Endothelial cell of umbilical vein (primary cell): ENCODE results near the gene AGPS.

Experiments
- EZH2 ChIP-seq: IDR thresholded peaks from 2 replicates; pipeline ENCODE4 v1.6.1; 2012; ENCODE audit warnings: borderline replicate concordance, low read depth, mild to moderate bottlenecking, moderate library complexity, low read length, inconsistent platforms; ENCODE audit not compliant: severe bottlenecking
- POLR2A ChIP-seq: IDR thresholded peaks from 2 replicates; pipeline ENCODE4 v1.6.1; 2012; ENCODE audit warnings: low read depth, mild to moderate bottlenecking, control low read depth, low read length
- TF ChIP-seq, protein P1 (sequence below), 2 donors: IDR thresholded peaks; 1 replicate in 1 of 2; 2 replicates in 1 of 2; pipeline ENCODE4 v1.5.1; 2011; ENCODE audit warnings: low read length in 2 of 2, mild to moderate bottlenecking in 2 of 2, moderate library complexity in 2 of 2, control low read depth in 1 of 2, inconsistent platforms in 1 of 2, low read depth in 1 of 2; ENCODE audit not compliant: insufficient read depth in 1 of 2; ENCODE audit errors: extremely low read depth in 1 of 2

DNA sequence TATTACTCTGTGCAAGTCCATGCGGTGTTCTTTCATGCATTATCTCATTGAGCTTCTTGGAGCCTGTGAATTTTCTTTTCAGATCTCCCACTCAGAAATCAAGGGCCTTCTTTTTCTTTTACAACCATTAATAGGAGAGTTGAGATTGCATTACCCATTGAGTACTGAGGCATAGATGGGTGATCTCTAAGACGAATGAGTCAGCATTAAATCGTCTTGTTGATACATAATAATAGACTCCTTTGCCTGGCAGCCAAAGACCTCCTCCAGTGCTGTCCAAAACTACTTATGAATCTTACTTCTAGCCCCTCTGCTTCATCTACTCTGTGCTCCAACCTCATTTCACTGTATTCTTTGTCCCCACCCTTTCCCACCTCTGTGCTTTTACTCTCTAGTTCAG lies 180.5 kb downstream of the AGPS start:
- no peak for TF ChIP-seq POLR2A
- TF ChIP-seq, protein P1, sequence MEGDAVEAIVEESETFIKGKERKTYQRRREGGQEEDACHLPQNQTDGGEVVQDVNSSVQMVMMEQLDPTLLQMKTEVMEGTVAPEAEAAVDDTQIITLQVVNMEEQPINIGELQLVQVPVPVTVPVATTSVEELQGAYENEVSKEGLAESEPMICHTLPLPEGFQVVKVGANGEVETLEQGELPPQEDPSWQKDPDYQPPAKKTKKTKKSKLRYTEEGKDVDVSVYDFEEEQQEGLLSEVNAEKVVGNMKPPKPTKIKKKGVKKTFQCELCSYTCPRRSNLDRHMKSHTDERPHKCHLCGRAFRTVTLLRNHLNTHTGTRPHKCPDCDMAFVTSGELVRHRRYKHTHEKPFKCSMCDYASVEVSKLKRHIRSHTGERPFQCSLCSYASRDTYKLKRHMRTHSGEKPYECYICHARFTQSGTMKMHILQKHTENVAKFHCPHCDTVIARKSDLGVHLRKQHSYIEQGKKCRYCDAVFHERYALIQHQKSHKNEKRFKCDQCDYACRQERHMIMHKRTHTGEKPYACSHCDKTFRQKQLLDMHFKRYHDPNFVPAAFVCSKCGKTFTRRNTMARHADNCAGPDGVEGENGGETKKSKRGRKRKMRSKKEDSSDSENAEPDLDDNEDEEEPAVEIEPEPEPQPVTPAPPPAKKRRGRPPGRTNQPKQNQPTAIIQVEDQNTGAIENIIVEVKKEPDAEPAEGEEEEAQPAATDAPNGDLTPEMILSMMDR (IDR thresholded peaks at IDR 0.05; ENCODE audit: extremely low read depth in 1 of 2, insufficient read depth in 1 of 2, low read depth in 1 of 2, low read length in 2 of 2): no peak
- no peak for TF ChIP-seq EZH2
